ENCODE measurements around the gene RAG1.

DNA sequence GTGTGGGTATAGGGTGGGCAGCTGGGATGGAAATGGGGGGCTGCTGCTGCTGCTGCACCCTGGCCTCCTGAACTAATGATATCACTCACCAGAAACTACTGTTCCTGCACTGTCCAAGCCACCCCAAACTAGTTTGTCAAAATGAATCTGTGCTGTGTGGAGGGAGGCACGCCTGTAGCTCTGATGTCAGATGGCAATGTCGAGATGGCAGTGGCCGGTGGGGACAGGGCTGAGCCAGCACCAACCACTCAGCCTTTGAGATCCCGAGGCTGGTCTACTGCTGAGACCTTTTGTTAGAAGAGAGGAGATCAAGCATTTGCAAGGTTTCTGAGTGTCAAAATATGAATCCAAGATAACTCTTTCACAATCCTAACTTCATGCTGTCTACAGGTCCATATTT is 1.3 kb downstream of the RAG1 start:
- no peak for TF ChIP-seq POLR2A (IDR thresholded peaks at IDR 0.05)
- TF ChIP-seq, protein P1, sequence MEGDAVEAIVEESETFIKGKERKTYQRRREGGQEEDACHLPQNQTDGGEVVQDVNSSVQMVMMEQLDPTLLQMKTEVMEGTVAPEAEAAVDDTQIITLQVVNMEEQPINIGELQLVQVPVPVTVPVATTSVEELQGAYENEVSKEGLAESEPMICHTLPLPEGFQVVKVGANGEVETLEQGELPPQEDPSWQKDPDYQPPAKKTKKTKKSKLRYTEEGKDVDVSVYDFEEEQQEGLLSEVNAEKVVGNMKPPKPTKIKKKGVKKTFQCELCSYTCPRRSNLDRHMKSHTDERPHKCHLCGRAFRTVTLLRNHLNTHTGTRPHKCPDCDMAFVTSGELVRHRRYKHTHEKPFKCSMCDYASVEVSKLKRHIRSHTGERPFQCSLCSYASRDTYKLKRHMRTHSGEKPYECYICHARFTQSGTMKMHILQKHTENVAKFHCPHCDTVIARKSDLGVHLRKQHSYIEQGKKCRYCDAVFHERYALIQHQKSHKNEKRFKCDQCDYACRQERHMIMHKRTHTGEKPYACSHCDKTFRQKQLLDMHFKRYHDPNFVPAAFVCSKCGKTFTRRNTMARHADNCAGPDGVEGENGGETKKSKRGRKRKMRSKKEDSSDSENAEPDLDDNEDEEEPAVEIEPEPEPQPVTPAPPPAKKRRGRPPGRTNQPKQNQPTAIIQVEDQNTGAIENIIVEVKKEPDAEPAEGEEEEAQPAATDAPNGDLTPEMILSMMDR (IDR thresholded peaks at IDR 0.05) = no peak
